ENCODE results near the gene CRB2.

DNA sequence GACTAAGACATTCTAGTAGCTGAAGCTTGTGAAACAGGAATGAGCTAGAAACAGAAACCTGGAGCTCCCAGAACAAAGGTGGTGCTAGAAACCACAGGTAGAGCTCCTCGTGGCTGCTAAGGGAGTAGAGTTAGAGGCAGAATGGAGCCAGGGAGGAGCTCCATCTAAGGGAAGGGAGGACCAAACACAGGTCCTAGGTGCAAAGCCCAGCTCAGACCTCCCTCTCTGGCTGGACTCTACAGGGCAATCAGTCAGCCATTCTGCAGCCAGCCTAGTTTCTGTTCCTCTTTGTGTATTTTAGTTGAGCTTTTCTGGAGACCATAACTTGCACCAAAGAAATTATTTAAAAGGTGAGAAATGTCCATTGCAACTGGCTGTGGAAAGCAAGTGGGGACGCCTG, 70.4 kb downstream of the CRB2 start:
- TF ChIP-seq, protein P1, sequence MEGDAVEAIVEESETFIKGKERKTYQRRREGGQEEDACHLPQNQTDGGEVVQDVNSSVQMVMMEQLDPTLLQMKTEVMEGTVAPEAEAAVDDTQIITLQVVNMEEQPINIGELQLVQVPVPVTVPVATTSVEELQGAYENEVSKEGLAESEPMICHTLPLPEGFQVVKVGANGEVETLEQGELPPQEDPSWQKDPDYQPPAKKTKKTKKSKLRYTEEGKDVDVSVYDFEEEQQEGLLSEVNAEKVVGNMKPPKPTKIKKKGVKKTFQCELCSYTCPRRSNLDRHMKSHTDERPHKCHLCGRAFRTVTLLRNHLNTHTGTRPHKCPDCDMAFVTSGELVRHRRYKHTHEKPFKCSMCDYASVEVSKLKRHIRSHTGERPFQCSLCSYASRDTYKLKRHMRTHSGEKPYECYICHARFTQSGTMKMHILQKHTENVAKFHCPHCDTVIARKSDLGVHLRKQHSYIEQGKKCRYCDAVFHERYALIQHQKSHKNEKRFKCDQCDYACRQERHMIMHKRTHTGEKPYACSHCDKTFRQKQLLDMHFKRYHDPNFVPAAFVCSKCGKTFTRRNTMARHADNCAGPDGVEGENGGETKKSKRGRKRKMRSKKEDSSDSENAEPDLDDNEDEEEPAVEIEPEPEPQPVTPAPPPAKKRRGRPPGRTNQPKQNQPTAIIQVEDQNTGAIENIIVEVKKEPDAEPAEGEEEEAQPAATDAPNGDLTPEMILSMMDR (IDR thresholded peaks at IDR 0.05), result no peak
- no peak for TF ChIP-seq EZH2 (IDR thresholded peaks at IDR 0.05; ENCODE audit: borderline replicate concordance, insufficient read depth, low read depth, low read length, poor library complexity, severe bottlenecking)
